KMS-11 (cell line): ENCODE data around the gene MED9.
"Not testable (repeated sequence)": the region's sequence is repeated elsewhere in the genome, so short reads cannot be mapped to it uniquely, and the experiment has no call there.

Experiments
- H2AFZ ChIP-seq: fragments of 200-600 bp; sonication (generic); 2 replicates; pipeline ENCODE4 v1.6.1; 2016; ENCODE audit warnings: antibody characterized with exemption, mixed run types, low read depth
- H3K27ac ChIP-seq: fragments of 200-600 bp; sonication (generic); 2 replicates; pipeline ENCODE4 v1.6.1; 2016; ENCODE audit warnings: mild to moderate bottlenecking, mixed run types
- H3K27me3 ChIP-seq: fragments of 200-600 bp; sonication (generic); 2 replicates; pipeline ENCODE4 v1.6.1; 2017; ENCODE audit warnings: mild to moderate bottlenecking, low read depth, mixed run types, moderate library complexity; ENCODE audit not compliant: insufficient read depth
- H3K36me3 ChIP-seq: fragments of 200-600 bp; sonication (generic); 2 replicates; pipeline ENCODE4 v1.6.1; 2017; ENCODE audit warnings: mild to moderate bottlenecking, mixed run types; ENCODE audit not compliant: insufficient read depth
- H3K4me1 ChIP-seq: fragments of 200-600 bp; sonication (generic); 2 replicates; pipeline ENCODE4 v1.6.1; 2016; ENCODE audit warnings: mild to moderate bottlenecking, low read depth, mixed run types; ENCODE audit not compliant: poor library complexity, severe bottlenecking
- H3K4me2 ChIP-seq: fragments of 200-600 bp; sonication (generic); 2 replicates; pipeline ENCODE4 v1.7.0; 2016; ENCODE audit warnings: mild to moderate bottlenecking, mixed run types
- H3K4me3 ChIP-seq: fragments of 200-600 bp; sonication (generic); IDR thresholded peaks from 2 replicates; pipeline ENCODE4 v1.6.1; 2017; ENCODE audit warnings: low read depth, low read length, mixed read lengths; ENCODE audit not compliant: insufficient read depth
- H3K79me2 ChIP-seq: fragments of 200-600 bp; sonication (generic); 2 replicates; pipeline ENCODE4 v1.6.1; 2016; ENCODE audit warnings: low read depth, mixed run types; ENCODE audit not compliant: insufficient read depth
- H3K9ac ChIP-seq: fragments of 200-600 bp; sonication (generic); 2 replicates; pipeline ENCODE4 v1.6.1; 2016; ENCODE audit warnings: mild to moderate bottlenecking, mixed run types
- H4K20me1 ChIP-seq: fragments of 200-600 bp; sonication (generic); 2 replicates; pipeline ENCODE4 v1.6.1; 2016; ENCODE audit warnings: mild to moderate bottlenecking, mixed run types; ENCODE audit not compliant: insufficient read depth
- CTCF ChIP-seq: fragments of 200-600 bp; sonication (generic); conservative IDR thresholded peaks from 2 replicates; pipeline ENCODE4 v1.6.1; 2017; ENCODE audit warnings: low read depth, mild to moderate bottlenecking, antibody characterized with exemption, low read length, moderate library complexity, mixed read lengths

MED9 gene

GRCh38 chr17:17476865-17477467, at the start of gene MED9:
Gene MED9, plus strand, starts transcription at chr17:17477000. Its CDS starts 42 bp downstream, at chr17:17477042.
- peak within 1 kb of the TSS; percentile 33 for H3K4me3 ChIP-seq
- peaks cover 28% of the 10 kb centered on the region for H3K79me2 ChIP-seq
- peak within 1 kb of the TSS; percentile 87 for H2AFZ ChIP-seq
- H3K27ac ChIP-seq: peak within 1 kb of the TSS; percentile 64
- H3K27me3 ChIP-seq: no peaks in the 10 kb centered on the region
- TF ChIP-seq CTCF: no peak
- H3K9ac ChIP-seq: peak within 1 kb of the TSS; percentile 72
- H3K36me3 ChIP-seq: no peaks in the 10 kb centered on the region
- H4K20me1 ChIP-seq: no peaks in the 10 kb centered on the region
- peaks cover 27% of the 10 kb centered on the region for H3K4me1 ChIP-seq
- peak within 1 kb of the TSS; percentile 61 for H3K4me2 ChIP-seq

- no peaks in the 10 kb centered on the region for H3K27me3 ChIP-seq
- no peak overlapping the region for H2AFZ ChIP-seq
- H3K4me2 ChIP-seq: no peak overlapping the region
- H3K4me3 ChIP-seq: no peak overlapping the region
- no peaks in the 10 kb centered on the region for H4K20me1 ChIP-seq
- no peaks in the 10 kb centered on the region for H3K4me1 ChIP-seq
- H3K9ac ChIP-seq: no peak overlapping the region
- H3K79me2 ChIP-seq: no peaks in the 10 kb centered on the region
- H3K27ac ChIP-seq: no peak overlapping the region
- no peaks in the 10 kb centered on the region for H3K36me3 ChIP-seq
- no peak for TF ChIP-seq CTCF
Measured at GRCh38 chr17:17429222-17429621, 47.6 kb upstream of the MED9 start.

GRCh38 chr17:17430924-17431323, 45.9 kb upstream of the MED9 start:
- not testable (repeated sequence) for H3K27me3 ChIP-seq, H3K36me3 ChIP-seq

GRCh38 chr17:17431605-17432004, 45.2 kb upstream of the MED9 start:
- Histone ChIP-seq H4K20me1 (no peaks in the 10 kb centered on the region), H3K27me3 (no peaks in the 10 kb centered on the region), H3K9ac (no peak overlapping the region), H3K4me1 (no peaks in the 10 kb centered on the region), H3K4me2 (no peak overlapping the region), H2AFZ (no peak overlapping the region), H3K27ac (no peak overlapping the region), H3K4me3 (no peak overlapping the region), H3K79me2 (no peaks in the 10 kb centered on the region), H3K36me3 (no peaks in the 10 kb centered on the region)
- TF ChIP-seq CTCF: no peak

More at GRCh38 chr17:17430924-17431323, 45.9 kb upstream of the MED9 start:
- not testable (repeated sequence) for H4K20me1 ChIP-seq, H3K79me2 ChIP-seq, H3K4me3 ChIP-seq, H3K27ac ChIP-seq, H3K4me2 ChIP-seq, H3K4me1 ChIP-seq, H3K9ac ChIP-seq, H2AFZ ChIP-seq

- H3K9ac ChIP-seq: no peak overlapping the region
- H3K36me3 ChIP-seq: no peaks in the 10 kb centered on the region
- no peak overlapping the region for H3K4me3 ChIP-seq
- no peak overlapping the region for H3K4me2 ChIP-seq
- no peak for TF ChIP-seq CTCF
- H3K4me1 ChIP-seq: no peaks in the 10 kb centered on the region
- no peak overlapping the region for H2AFZ ChIP-seq
- no peak overlapping the region for H3K27ac ChIP-seq
- H3K27me3 ChIP-seq: no peaks in the 10 kb centered on the region
- no peaks in the 10 kb centered on the region for H3K79me2 ChIP-seq
- H4K20me1 ChIP-seq: no peaks in the 10 kb centered on the region
Measured at GRCh38 chr17:17433000-17433703, 43.6 kb upstream of the MED9 start.
